Ovary (tissue), 3 donors: Measurements from ENCODE around the gene CLEC16A.

Experiments
- EP300 ChIP-seq: sonication (generic); formaldehyde crosslinking; IDR thresholded peaks from one replicate; pipeline ENCODE4 v1.6.1; 2017; ENCODE audit warnings: antibody characterized with exemption
- POLR2A ChIP-seq: fragments of 450-650 bp; IDR thresholded peaks from one replicate; pipeline ENCODE4 v1.6.1; 2017; ENCODE audit warnings: antibody characterized with exemption, mild to moderate bottlenecking, moderate library complexity
- TF ChIP-seq, protein P1 (sequence below), 3 donors: fragments of 450-650 bp in 2 of 3; fragments of 200-600 bp in 1 of 3; IDR thresholded peaks; one replicate each; pipeline versions ENCODE4 v1.5.1 to v1.8.0; 2016 to 2022; ENCODE audit warnings: antibody characterized with exemption in 3 of 3, mild to moderate bottlenecking in 1 of 3
- donor health status: DM: no; HTN: no; CAD: no.

GRCh38 chr16:11134722-11135463 is 190.5 kb downstream of the CLEC16A start:
- TF ChIP-seq POLR2A = no peak
- TF ChIP-seq, protein P1, sequence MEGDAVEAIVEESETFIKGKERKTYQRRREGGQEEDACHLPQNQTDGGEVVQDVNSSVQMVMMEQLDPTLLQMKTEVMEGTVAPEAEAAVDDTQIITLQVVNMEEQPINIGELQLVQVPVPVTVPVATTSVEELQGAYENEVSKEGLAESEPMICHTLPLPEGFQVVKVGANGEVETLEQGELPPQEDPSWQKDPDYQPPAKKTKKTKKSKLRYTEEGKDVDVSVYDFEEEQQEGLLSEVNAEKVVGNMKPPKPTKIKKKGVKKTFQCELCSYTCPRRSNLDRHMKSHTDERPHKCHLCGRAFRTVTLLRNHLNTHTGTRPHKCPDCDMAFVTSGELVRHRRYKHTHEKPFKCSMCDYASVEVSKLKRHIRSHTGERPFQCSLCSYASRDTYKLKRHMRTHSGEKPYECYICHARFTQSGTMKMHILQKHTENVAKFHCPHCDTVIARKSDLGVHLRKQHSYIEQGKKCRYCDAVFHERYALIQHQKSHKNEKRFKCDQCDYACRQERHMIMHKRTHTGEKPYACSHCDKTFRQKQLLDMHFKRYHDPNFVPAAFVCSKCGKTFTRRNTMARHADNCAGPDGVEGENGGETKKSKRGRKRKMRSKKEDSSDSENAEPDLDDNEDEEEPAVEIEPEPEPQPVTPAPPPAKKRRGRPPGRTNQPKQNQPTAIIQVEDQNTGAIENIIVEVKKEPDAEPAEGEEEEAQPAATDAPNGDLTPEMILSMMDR (IDR thresholded peaks at IDR 0.05) = no peak
- no peak for TF ChIP-seq EP300
